HG03342 (cell line): Measurements from ENCODE around the gene ZNF79.
"Not testable (repeated sequence)": the region's sequence is repeated elsewhere in the genome, so short reads cannot be mapped to it uniquely, and the experiment has no call there.

Experiments
- ATAC-seq: cut with Tn5 transposase; IDR thresholded peaks from one replicate; pipeline ENCODE4 v1.9.1; 2021; ENCODE audit warnings: mild to moderate bottlenecking, moderate library complexity; ENCODE audit not compliant: unreplicated experiment

ZNF79 gene

GRCh38 chr9:127451858-127452656 is 27.9 kb downstream of the ZNF79 start:
- ATAC-seq: no peak

- ATAC-seq: no peak
These were observed 28.5 kb downstream of the ZNF79 start for GRCh38 chr9:127452691-127453090.

- no peak for ATAC-seq
These were observed 31.3 kb downstream of the ZNF79 start for GRCh38 chr9:127455324-127455992.

GRCh38 chr9:127457191-127457878 is 33.2 kb downstream of the ZNF79 start:
- ATAC-seq: no peak

- ATAC-seq: no peak
These were observed 34.7 kb downstream of the ZNF79 start for GRCh38 chr9:127458921-127459320.

- ATAC-seq: no peak
These were observed 39.2 kb downstream of the ZNF79 start for GRCh38 chr9:127463382-127463781.

GRCh38 chr9:127463911-127464310 is 39.7 kb downstream of the ZNF79 start:
- no peak for ATAC-seq

- ATAC-seq: not testable (repeated sequence)
These were observed 42.3 kb downstream of the ZNF79 start for GRCh38 chr9:127466407-127466917.

GRCh38 chr9:127467621-127468020 is 43.4 kb downstream of the ZNF79 start:
- no peak for ATAC-seq

- no peak for ATAC-seq
These were observed 46.5 kb downstream of the ZNF79 start for GRCh38 chr9:127470662-127471061.

- ATAC-seq: no peak
These were observed 49.3 kb downstream of the ZNF79 start for GRCh38 chr9:127473501-127473900.

GRCh38 chr9:127473932-127474331 is 49.8 kb downstream of the ZNF79 start:
- no peak for ATAC-seq

- ATAC-seq: no peak
These were observed 50.4 kb downstream of the ZNF79 start for GRCh38 chr9:127474592-127474991.

- no peak for ATAC-seq
These were observed 55.4 kb downstream of the ZNF79 start for GRCh38 chr9:127479507-127480081.

- ATAC-seq: no peak
These were observed 58.5 kb downstream of the ZNF79 start for GRCh38 chr9:127482662-127483061.

- no peak for ATAC-seq
These were observed 61.8 kb downstream of the ZNF79 start for GRCh38 chr9:127485995-127486394.

- ATAC-seq: no peak
These were observed 64.8 kb downstream of the ZNF79 start for GRCh38 chr9:127488946-127489345.

GRCh38 chr9:127489471-127490115 is 65.4 kb downstream of the ZNF79 start:
- no peak for ATAC-seq

GRCh38 chr9:127490535-127491230 is 66.5 kb downstream of the ZNF79 start:
- no peak for ATAC-seq

- no peak for ATAC-seq
These were observed 67.3 kb downstream of the ZNF79 start for GRCh38 chr9:127491516-127491915.
